Measurements from ENCODE around the gene GLIS2. TPM values are rescaled to one million over a fixed set of nuclear protein-coding genes. Genes with fewer than 3 reads are reported as not detected.

Gene GLIS2
- total RNA-seq, 1 donor from 2014 or later, result not detected

- Mint-ChIP-seq H3K4me3 (no peak overlapping the region), H3K4me1 (peaks cover 18% of the 10 kb centered on the region), H3K36me3 (ENCODE audit: low read depth) (no peaks in the 10 kb centered on the region), H3K27ac (no peak overlapping the region), H3K27me3 (peaks cover 2% of the 10 kb centered on the region), H3K9me3 (no peaks in the 10 kb centered on the region)
- no peak for ATAC-seq (ENCODE audit: low read depth)
- ChIA-PET CTCF (interaction anchor here (1.1 kb wide), 2 partner anchors 14 to 68 kb away, joined by 3 read pairs; no protein-coding TSS in a partner anchor), POLR2A (interaction anchor here (0.7 kb wide), 1 partner anchor 14 kb away, joined by 4 read pairs; no protein-coding TSS in a partner anchor)
- DNase-seq, result no peak
- intact Hi-C loops (cut with micrococcal nuclease), result no loop called here
- no peak for TF ChIP-seq CTCF (IDR thresholded peaks at IDR 0.05)
Measured at GRCh38 chr16:4322121-4323052, 6.5 kb downstream of the GLIS2 start.

GRCh38 chr16:4323071-4323844 is 7.4 kb downstream of the GLIS2 start:
- no peaks in the 10 kb centered on the region for H3K36me3 Mint-ChIP-seq (ENCODE audit: low read depth)
- peaks cover 20% of the 10 kb centered on the region for H3K4me1 Mint-ChIP-seq
- DNase-seq, result no peak
- H3K27me3 Mint-ChIP-seq, result peaks cover 2% of the 10 kb centered on the region
- POLR2A ChIA-PET, result interaction anchor here (0.7 kb wide), 1 partner anchor 15 kb away, joined by 4 read pairs; no protein-coding TSS in a partner anchor
- CTCF ChIA-PET, result interaction anchor here (0.9 to 1.1 kb wide), 2 partner anchors 13 to 14 kb away, joined by 3 read pairs; no protein-coding TSS in a partner anchor
- H3K9me3 Mint-ChIP-seq, result no peaks in the 10 kb centered on the region
- intact Hi-C loops (cut with micrococcal nuclease), result no loop called here
- no peak overlapping the region for H3K27ac Mint-ChIP-seq
- TF ChIP-seq CTCF (IDR thresholded peaks at IDR 0.05), result no peak
- no peak overlapping the region for H3K4me3 Mint-ChIP-seq
- no peak for ATAC-seq (ENCODE audit: low read depth)

- ChIA-PET POLR2A (interaction anchor here (1.6 kb wide), 1 partner anchor 16 kb away, joined by 4 read pairs; no protein-coding TSS in a partner anchor), CTCF (interaction anchor here (0.9 kb wide), 1 partner anchor 15 kb away, joined by 3 read pairs; no protein-coding TSS in a partner anchor)
- TF ChIP-seq CTCF (IDR thresholded peaks at IDR 0.05), result no peak
- intact Hi-C loops (cut with micrococcal nuclease), result no loop called here
- Mint-ChIP-seq H3K9me3 (no peaks in the 10 kb centered on the region), H3K27me3 (no peaks in the 10 kb centered on the region), H3K4me3 (no peak overlapping the region), H3K36me3 (ENCODE audit: low read depth) (no peaks in the 10 kb centered on the region), H3K4me1 (peaks cover 22% of the 10 kb centered on the region), H3K27ac (no peak overlapping the region)
- no peak for ATAC-seq (ENCODE audit: low read depth)
- DNase-seq, result no peak
Measured at GRCh38 chr16:4323845-4324488, 8.1 kb downstream of the GLIS2 start.

GRCh38 chr16:4324492-4325252 is 8.8 kb downstream of the GLIS2 start:
- no peaks in the 10 kb centered on the region for H3K36me3 Mint-ChIP-seq (ENCODE audit: low read depth)
- no peak overlapping the region for H3K4me3 Mint-ChIP-seq
- H3K9me3 Mint-ChIP-seq, result no peaks in the 10 kb centered on the region
- ATAC-seq (ENCODE audit: low read depth) (no peak), DNase-seq (no peak)
- ChIA-PET POLR2A (interaction anchor here (1.6 kb wide), 1 partner anchor 17 kb away, joined by 4 read pairs; no protein-coding TSS in a partner anchor), CTCF (no interaction called here)
- H3K27me3 Mint-ChIP-seq, result no peaks in the 10 kb centered on the region
- TF ChIP-seq CTCF (IDR thresholded peaks at IDR 0.05), result no peak
- no peak overlapping the region for H3K27ac Mint-ChIP-seq
- intact Hi-C loops (cut with micrococcal nuclease), result no loop called here
- peaks cover 15% of the 10 kb centered on the region for H3K4me1 Mint-ChIP-seq
